GM12872 (cell line): ENCODE data around the gene CATSPERE.

Experiments
- TF ChIP-seq, protein P1 (sequence below): IDR thresholded peaks from 3 replicates; pipeline ENCODE4 v1.5.1; 2011; ENCODE audit warnings: low read depth, mild to moderate bottlenecking, low read length, moderate library complexity; ENCODE audit not compliant: insufficient read depth

Gene CATSPERE

GRCh38 chr1:244424649-244425334 lies 36.3 kb upstream of the CATSPERE start:
- TF ChIP-seq, protein P1, sequence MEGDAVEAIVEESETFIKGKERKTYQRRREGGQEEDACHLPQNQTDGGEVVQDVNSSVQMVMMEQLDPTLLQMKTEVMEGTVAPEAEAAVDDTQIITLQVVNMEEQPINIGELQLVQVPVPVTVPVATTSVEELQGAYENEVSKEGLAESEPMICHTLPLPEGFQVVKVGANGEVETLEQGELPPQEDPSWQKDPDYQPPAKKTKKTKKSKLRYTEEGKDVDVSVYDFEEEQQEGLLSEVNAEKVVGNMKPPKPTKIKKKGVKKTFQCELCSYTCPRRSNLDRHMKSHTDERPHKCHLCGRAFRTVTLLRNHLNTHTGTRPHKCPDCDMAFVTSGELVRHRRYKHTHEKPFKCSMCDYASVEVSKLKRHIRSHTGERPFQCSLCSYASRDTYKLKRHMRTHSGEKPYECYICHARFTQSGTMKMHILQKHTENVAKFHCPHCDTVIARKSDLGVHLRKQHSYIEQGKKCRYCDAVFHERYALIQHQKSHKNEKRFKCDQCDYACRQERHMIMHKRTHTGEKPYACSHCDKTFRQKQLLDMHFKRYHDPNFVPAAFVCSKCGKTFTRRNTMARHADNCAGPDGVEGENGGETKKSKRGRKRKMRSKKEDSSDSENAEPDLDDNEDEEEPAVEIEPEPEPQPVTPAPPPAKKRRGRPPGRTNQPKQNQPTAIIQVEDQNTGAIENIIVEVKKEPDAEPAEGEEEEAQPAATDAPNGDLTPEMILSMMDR: no peak

- TF ChIP-seq, protein P1: no peak
Measured at GRCh38 chr1:244427647-244428046, 33.4 kb upstream of the CATSPERE start.

- TF ChIP-seq, protein P1: no peak
Measured at GRCh38 chr1:244429818-244430217, 31.3 kb upstream of the CATSPERE start.

GRCh38 chr1:244431166-244431565 lies 29.9 kb upstream of the CATSPERE start:
- TF ChIP-seq, protein P1: no peak

DNA sequence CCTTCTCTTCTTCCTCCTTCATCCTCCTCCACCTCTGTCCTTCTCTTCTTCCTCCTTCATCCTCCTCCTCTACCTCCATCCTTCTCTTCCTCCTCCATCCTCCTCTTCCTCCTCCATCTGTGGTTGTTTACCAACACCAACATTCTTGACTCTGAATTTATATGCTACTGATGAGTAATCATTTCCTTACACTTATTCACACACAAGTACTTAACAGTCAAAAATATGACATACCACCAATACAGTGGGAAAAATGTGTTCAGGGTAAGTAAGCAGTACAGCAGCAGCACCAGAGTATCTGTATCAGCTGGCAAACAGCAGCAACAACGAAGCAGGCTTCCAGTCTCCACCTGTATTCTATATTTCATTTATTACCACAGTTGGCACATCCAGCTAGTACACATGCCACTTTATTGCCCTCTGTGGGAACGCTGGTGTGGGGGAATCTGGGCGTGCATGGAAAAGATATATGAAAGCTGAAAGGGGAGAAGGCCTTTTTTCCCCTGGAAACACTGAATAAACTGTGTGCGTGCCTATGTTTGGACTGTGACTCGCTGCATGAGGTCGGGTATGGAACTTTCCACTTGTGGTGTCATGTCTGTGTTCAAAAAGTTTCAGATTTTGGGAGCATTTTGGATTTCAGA lies 25.4 kb upstream of the CATSPERE start:
- TF ChIP-seq, protein P1: no peak

DNA sequence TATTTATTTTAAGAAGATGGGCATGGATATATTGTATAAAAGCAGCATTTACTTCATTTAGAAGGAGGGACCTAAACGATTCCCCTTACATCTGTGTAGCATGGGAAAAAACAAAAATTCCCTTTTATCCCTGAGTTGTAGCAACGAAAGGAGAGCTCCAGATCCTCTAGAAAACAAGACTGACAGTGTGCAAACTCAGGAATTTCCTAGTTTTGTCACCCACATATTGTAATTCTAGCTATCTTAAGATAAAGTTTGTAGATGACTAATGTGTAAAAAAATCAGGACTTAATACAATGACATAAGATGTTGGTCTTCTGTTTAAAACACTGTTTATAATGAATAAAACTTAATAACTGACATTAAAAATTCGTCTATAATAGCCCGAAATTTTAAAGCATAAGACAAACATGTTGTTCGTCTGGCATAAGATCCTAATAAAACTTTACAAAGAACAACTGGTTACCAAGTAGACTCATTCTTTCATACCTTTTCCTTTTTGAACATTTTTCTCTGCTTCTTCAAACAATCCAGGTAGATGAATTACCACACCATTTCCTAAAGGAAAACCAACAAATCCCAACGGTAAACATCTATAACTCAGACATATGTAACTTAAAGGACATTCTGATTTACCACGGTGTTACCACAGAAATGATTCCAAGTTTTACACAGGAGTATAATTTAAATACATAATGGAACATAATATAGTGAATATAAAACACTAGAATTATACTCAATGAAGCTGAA lies 24.6 kb upstream of the CATSPERE start:
- TF ChIP-seq, protein P1: no peak

GRCh38 chr1:244437086-244437468 lies 24.0 kb upstream of the CATSPERE start:
- TF ChIP-seq, protein P1: no peak
